GM12878 (cell line): ENCODE results near the gene MPZL3. TPM values are rescaled to one million over a fixed set of nuclear protein-coding genes. Genes with fewer than 3 reads are reported as not detected.

Experiments
- ATAC-seq: fragments of 200-7000 bp; cut with Tn5 transposase; 3 replicates; pipeline ENCODE4 v1.9.1; 2020; ENCODE audit warnings: mild to moderate bottlenecking, moderate library complexity
- BruUV-seq: library from RNA; stranded (reverse); fragments of 400-500 nt; replicated peaks from 2 replicates; lab custom pipeline; 2021; lab: Mats Ljungman, UMichigan
- CTCF ChIA-PET: fragments of 300-600 bp; sonication (Branson Sonifier 250); formaldehyde crosslinking; extraction: SDS; loops from one replicate; lab custom pipeline; 2021; ENCODE audit warnings: inconsistent platforms; lab: Yijun Ruan, JAX
- POLR2A ChIA-PET: fragments of 350-600 bp; formaldehyde crosslinking; extraction: SDS; loops from one replicate; lab custom pipeline; 2021; ENCODE audit warnings: inconsistent platforms; lab: Charles Lee
- RAD21 ChIA-PET: fragments of 300-600 bp; sonication (Branson Sonifier 250); formaldehyde crosslinking; loops from one replicate; lab custom pipeline; 2023; ENCODE audit warnings: antibody characterized with exemption; ENCODE audit not compliant: unreplicated experiment; lab: Charles Lee
- SMC1A ChIA-PET: fragments of 300-600 bp; sonication (Branson Sonifier 250); formaldehyde crosslinking; loops from one replicate; lab custom pipeline; 2023; ENCODE audit not compliant: unreplicated experiment, uncharacterized antibody; lab: Charles Lee
- DNase-seq: peaks from one replicate; pipeline ENCODE4 v3.0.0-alpha.2; 2011; ENCODE audit warnings: low read depth, low spot score
- FAIRE-seq: peaks from 3 replicates; lab custom pipeline; 2011; peaks lifted over from hg19 to GRCh38; lab: Jason Lieb, UNC
- H2AFZ ChIP-seq: 2 replicates; pipeline ENCODE4 v1.6.0; 2011; ENCODE audit warnings: low read depth, low read length, control low read depth; ENCODE audit not compliant: control insufficient read depth
- H3K27ac ChIP-seq: 2 replicates; pipeline ENCODE4 v1.5.1; 2011; ENCODE audit warnings: control low read depth; ENCODE audit not compliant: control insufficient read depth, insufficient read depth
- H3K27me3 ChIP-seq, 2 experiments: replicated peaks in 1 of 2; 2 replicates each; pipeline versions ENCODE4 v1.6.0 to v1.6.1; 2011; ENCODE audit warnings: low read length in 1 of 2; ENCODE audit not compliant: control insufficient read depth in 2 of 2, insufficient read depth in 2 of 2
- H3K36me3 ChIP-seq, 2 experiments: 2 replicates each; pipeline ENCODE4 v1.5.1; 2011; ENCODE audit warnings: low read length in 1 of 2; ENCODE audit not compliant: control insufficient read depth in 2 of 2, insufficient read depth in 2 of 2
- H3K4me1 ChIP-seq: 2 replicates; pipeline ENCODE4 v1.6.1; 2011; ENCODE audit warnings: mild to moderate bottlenecking, low read length, moderate library complexity, mixed read lengths; ENCODE audit not compliant: control insufficient read depth, insufficient read depth
- H3K4me2 ChIP-seq: 2 replicates; pipeline ENCODE4 v1.6.0; 2011; ENCODE audit warnings: control low read depth; ENCODE audit not compliant: control insufficient read depth, insufficient read depth
- H3K4me3 ChIP-seq: fragments of 200-600 bp; sonication (generic); 2 replicates; pipeline ENCODE4 v1.5.1; 2016
- H3K79me2 ChIP-seq: 2 replicates; pipeline ENCODE4 v1.6.0; 2011; ENCODE audit warnings: low read length; ENCODE audit not compliant: control insufficient read depth, insufficient read depth
- H3K9ac ChIP-seq: 2 replicates; pipeline ENCODE4 v1.8.0; 2011; ENCODE audit warnings: low read length, control low read depth, mixed read lengths; ENCODE audit not compliant: control insufficient read depth, insufficient read depth
- H3K9me3 ChIP-seq: replicated peaks from 3 replicates; pipeline ENCODE4 v1.5.1; 2011; ENCODE audit warnings: mild to moderate bottlenecking, low read length; ENCODE audit not compliant: control insufficient read depth, insufficient read depth
- H4K20me1 ChIP-seq: 2 replicates; pipeline ENCODE4 v1.6.0; 2011; ENCODE audit not compliant: control insufficient read depth, insufficient read depth
- BCL11A ChIP-seq: IDR thresholded peaks from 2 replicates; pipeline ENCODE4 v1.6.1; 2011; ENCODE audit warnings: low read depth, low read length
- BCL3 ChIP-seq: IDR thresholded peaks from 2 replicates; pipeline ENCODE4 v1.6.1; 2011; ENCODE audit warnings: borderline replicate concordance, low read depth, mild to moderate bottlenecking, moderate library complexity, low read length; ENCODE audit not compliant: insufficient read depth, poor library complexity, severe bottlenecking
- CTCF ChIP-seq, 3 experiments: IDR thresholded peaks in 2 of 3; conservative IDR thresholded peaks in 1 of 3; 2 replicates each; pipeline ENCODE4 v1.5.1; 2011; ENCODE audit warnings: low read depth in 3 of 3, low read length in 3 of 3, mild to moderate bottlenecking in 3 of 3, control low read depth in 2 of 3, moderate library complexity in 2 of 3, inconsistent platforms in 1 of 3, mixed read lengths in 1 of 3; ENCODE audit not compliant: control insufficient read depth in 2 of 3, insufficient read depth in 1 of 3; ENCODE audit errors: extremely low read depth in 1 of 3
- E2F8 ChIP-seq: fragments of 450-650 bp; IDR thresholded peaks from 2 replicates; pipeline ENCODE4 v1.6.1; 2018; ENCODE audit warnings: mild to moderate bottlenecking, low read depth, moderate library complexity; ENCODE audit not compliant: partially characterized antibody
- IKZF1 ChIP-seq: fragments of 450-650 bp; conservative IDR thresholded peaks from 2 replicates; pipeline ENCODE4 v1.6.1; 2017; ENCODE audit warnings: antibody characterized with exemption, mild to moderate bottlenecking
- NFXL1 ChIP-seq: fragments of 450-650 bp; IDR thresholded peaks from 2 replicates; pipeline ENCODE4 v1.6.1; 2017; ENCODE audit warnings: antibody characterized with exemption, mild to moderate bottlenecking, borderline replicate concordance
- SIX5 ChIP-seq: IDR thresholded peaks from 2 replicates; pipeline ENCODE4 v1.6.1; 2011; ENCODE audit warnings: mild to moderate bottlenecking, low read depth, low read length, moderate library complexity; ENCODE audit not compliant: severe bottlenecking
- SREBF2 ChIP-seq: IDR thresholded peaks from 2 replicates; pipeline ENCODE4 v1.6.1; 2012; ENCODE audit warnings: mild to moderate bottlenecking, low read length
- ZBTB40 ChIP-seq: fragments of 450-650 bp; IDR thresholded peaks from 2 replicates; pipeline ENCODE4 v1.6.1; 2016; ENCODE audit warnings: mild to moderate bottlenecking, moderate library complexity, borderline replicate concordance
- ZNF207 ChIP-seq: fragments of 450-650 bp; IDR thresholded peaks from 2 replicates; pipeline ENCODE4 v1.6.1; 2014; ENCODE audit warnings: antibody characterized with exemption, mild to moderate bottlenecking, borderline replicate concordance
- ZNF24 ChIP-seq: fragments of 450-650 bp; IDR thresholded peaks from 2 replicates; pipeline ENCODE4 v1.6.1; 2017; ENCODE audit warnings: antibody characterized with exemption, mild to moderate bottlenecking
- WGBS: methylation state at CpG from one replicate; pipeline ENCODE4 v1.1.6; 2016; ENCODE audit warnings: low lambda C conversion rate; ENCODE audit not compliant: insufficient replicate concordance, insufficient coverage; ENCODE audit errors: missing lambda C conversion rate; 5-methylcytosine and 5-hydroxymethylcytosine counted together
- in situ Hi-C: fragments of 300-500 bp; cut with MboI; formaldehyde crosslinking; loops from 9 replicates; pipeline ENCODE4 v1.14.3; 2018; ENCODE audit warnings: mixed read lengths
- intact Hi-C: fragments of 100-400 bp; cut with micrococcal nuclease; formaldehyde crosslinking; loops from one replicate; pipeline ENCODE4 v1.14.2; 2022; ENCODE audit not compliant: unreplicated experiment
- polyA plus RNA-seq, 11 experiments: library from polyadenylated mRNA; depleted of rRNA in 4 of 11; unstranded in 6 of 11; stranded (reverse) in 5 of 11; fragments of >200 nt; fragmentation: Nextera tagmentation in 4 of 11; fragmentation: Illumina TruSeq in 1 of 11; extraction: Ambion mirVana in 4 of 11; extraction: Trizol in 1 of 11; gene quantifications; 1 replicate in 1 of 11; 2 replicates in 10 of 11; pipeline versions ENCODE4 v1.2.1 to v1.2.3, GENCODE V29; 2011 to 2016; ENCODE audit warnings: inconsistent platforms in 2 of 11, missing spikeins in 2 of 11, low read depth in 1 of 11
- total RNA-seq, 4 experiments: library from RNA; depleted of rRNA in 3 of 4; stranded (reverse); fragments of >200 nt in 3 of 4; fragmentation: Illumina TruSeq in 1 of 4; extraction: Trizol in 1 of 4; gene quantifications; 2 replicates each; pipeline versions ENCODE4 v1.2.1 to v1.2.3, GENCODE V29; 2013 to 2021

MPZL3 gene
- total and polyA plus RNA-seq, 10 of the 15 experiments (the other 5 are each of a cell fraction or from before 2014, with no cell fraction given) = 2.1 to 7.5 (median 6.2) TPM

DNA sequence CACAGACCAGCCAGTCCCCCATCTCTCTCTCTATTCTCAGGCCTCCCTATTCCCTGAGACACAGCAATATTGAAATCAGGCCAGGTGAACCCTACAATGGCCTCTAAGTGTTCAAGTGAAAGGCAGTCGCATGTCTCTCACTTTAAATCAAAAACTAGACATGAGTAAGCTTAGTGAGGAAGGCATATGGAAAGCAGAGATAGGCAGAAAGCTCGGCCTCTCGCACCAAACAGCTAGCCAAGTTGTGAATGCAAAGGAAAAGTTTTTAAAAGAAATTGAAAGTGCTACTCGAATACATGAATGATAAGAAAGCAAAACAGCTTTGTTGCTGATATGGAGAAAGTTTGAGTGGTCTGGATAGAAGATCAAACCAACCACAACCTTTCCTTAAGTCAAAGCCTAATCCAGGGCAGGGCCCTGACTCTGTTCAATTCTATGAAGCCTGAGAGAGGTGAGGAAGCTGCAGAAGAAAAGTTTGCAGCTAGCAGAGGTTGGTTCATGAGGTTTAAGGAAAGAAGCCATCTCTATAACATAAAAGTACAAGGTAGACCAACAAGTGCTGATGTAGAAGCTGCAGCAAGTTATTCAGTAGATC, 31.7 kb upstream of the MPZL3 start:
- no peak for DNase-seq
- Histone ChIP-seq H2AFZ (no peak overlapping the region), H3K9me3 (no peaks in the 10 kb centered on the region), H3K4me3 (no peak overlapping the region), H3K9ac (no peak overlapping the region), H3K27me3 (no peaks in the 10 kb centered on the region), H4K20me1 (no peaks in the 10 kb centered on the region), H3K4me2 (no peak overlapping the region), H3K4me1 (peaks cover 9% of the 10 kb centered on the region; the same call in 1 of the 2 replicates), H3K36me3 (no peaks in the 10 kb centered on the region), H3K27ac (no peak overlapping the region), H3K79me2 (no peaks in the 10 kb centered on the region)
- ChIA-PET RAD21 (interaction anchor here (1.3 kb wide), 1 partner anchor 85 kb away, joined by 3 read pairs; no protein-coding TSS in a partner anchor), SMC1A (interaction anchor here (1.1 to 4.5 kb wide), 5 partner anchors 18 to 85 kb away, joined by 3 to 28 read pairs (median 5); partner anchors contain the start of gene MPZL3), CTCF (interaction anchor here (0.8 to 7.9 kb wide), 6 partner anchors 12 to 90 kb away, joined by 3 to 41 read pairs (median 4); partner anchors contain the start of gene MPZL3), POLR2A (interaction anchor here (1.0 kb wide), 1 partner anchor 12 kb away, joined by 3 read pairs; no protein-coding TSS in a partner anchor)
- in situ Hi-C loops (no loop called here), intact Hi-C loops (no loop called here)
- no peak for TF ChIP-seq ZBTB40
- no peak for TF ChIP-seq ZNF24
- no peak for TF ChIP-seq IKZF1
- no peak for TF ChIP-seq E2F8
- TF ChIP-seq CTCF (IDR thresholded peaks at IDR 0.05 in 2 of 3, conservative IDR thresholded peaks at IDR 0.05 in 1 of 3; ENCODE audit: control insufficient read depth in 2 of 3, extremely low read depth in 1 of 3, insufficient read depth in 1 of 3, low read depth in 3 of 3, low read length in 3 of 3) = no peak
- TF ChIP-seq SIX5 = no peak
- TF ChIP-seq NFXL1 = no peak
- no peak for TF ChIP-seq ZNF207
- TF ChIP-seq BCL11A = no peak
- TF ChIP-seq SREBF2 = no peak
- TF ChIP-seq BCL3 = no peak
- 50% methylated on average over 4 of the region's 4 CpGs for WGBS
- ATAC-seq = no peak
- BruUV-seq = no TSS peak
- no peak for FAIRE-seq
